ENCODE measurements around the gene NIBAN1. TPM values are rescaled to one million over a fixed set of nuclear protein-coding genes. Genes with fewer than 3 reads are reported as not detected.
A peak's percentile ranks its signal among the peaks of the same experiment; 100 is the strongest.

NIBAN1 gene
- total and polyA plus RNA-seq, 4 experiments from 2014 or later: 9.9 to 43.2 (median 37.8) TPM

GRCh38 chr1:184973272-184974055 lies 844 bp downstream of the NIBAN1 start:
- no peaks in the 10 kb centered on the region for H3K27me3 Mint-ChIP-seq
- peak in 3 of 5 donors; percentile 55 to 86 (median 71) for DNase-seq

GRCh38 chr1:184972315-184973055 lies 1.8 kb downstream of the NIBAN1 start:
- ChIA-PET CTCF (ENCODE audit: partially characterized antibody) (interaction anchor here (0.7 to 20.3 kb wide), 6 partner anchors 8 to 198 kb away, joined by 3 to 506 read pairs (median 3); no protein-coding TSS in a partner anchor), POLR2A (ENCODE audit: partially characterized antibody) (interaction anchor here (0.7 to 5.6 kb wide), 8 partner anchors 8 to 1403 kb away, joined by 3 to 43 read pairs (median 9); partner anchors contain the start of genes EDEM3, SWT1, TPR and TRMT1L)
- Histone ChIP-seq H3K4me1 (ENCODE audit: insufficient read depth, low read length) (peaks cover 70% of the 10 kb centered on the region), H3K27ac (ENCODE audit: low read depth, low read length) (peak overlapping the region; percentile 91), H3K27me3 (ENCODE audit: insufficient read depth, low read length) (no peaks in the 10 kb centered on the region), H3K36me3 (ENCODE audit: insufficient read depth, low read length) (no peaks in the 10 kb centered on the region), H3K9me3 (ENCODE audit: control insufficient read depth in 1 of 2, low read length in 2 of 2) (no peaks in the 10 kb centered on the region), H3K4me3 (ENCODE audit: low read length in 2 of 2) (peak overlapping the region; percentile 70 to 85)
- DNase-seq: no peak
- peaks cover 41 to 80% (median 58%) of the 10 kb centered on the region in 4 donors for H3K4me1 Mint-ChIP-seq
- no peaks in the 10 kb centered on the region for H3K9me3 Mint-ChIP-seq
- no peaks in the 10 kb centered on the region for H3K27me3 Mint-ChIP-seq
- H3K27ac Mint-ChIP-seq: peak overlapping the region; percentile 96 to 100 (median 97)
- peaks cover 0 to 11% of the 10 kb centered on the region in 2 donors for H3K36me3 Mint-ChIP-seq
- intact Hi-C loops (cut with micrococcal nuclease): loop anchor here (1.0 to 5.0 kb wide), 6 partner anchors 10 to 1405 kb away; partner anchors contain the start of genes EDEM3, IVNS1ABP, ODR4 and RNF2
- peak overlapping the region; percentile 93 to 100 (median 98) for H3K4me3 Mint-ChIP-seq

More at GRCh38 chr1:184973272-184974055, 844 bp downstream of the NIBAN1 start:
- Mint-ChIP-seq H3K36me3 (peaks cover 0 to 11% of the 10 kb centered on the region in 2 donors), H3K4me1 (peaks cover 37 to 74% (median 55%) of the 10 kb centered on the region in 4 donors), H3K9me3 (no peaks in the 10 kb centered on the region), H3K27ac (peak overlapping the region; percentile 96 to 100 (median 97)), H3K4me3 (peak overlapping the region; percentile 93 to 100 (median 98))
- peak overlapping the region; percentile 70 to 85 for H3K4me3 ChIP-seq (ENCODE audit: low read length in 2 of 2)
- H3K9me3 ChIP-seq (ENCODE audit: control insufficient read depth in 1 of 2, low read length in 2 of 2): no peaks in the 10 kb centered on the region
- H3K4me1 ChIP-seq (ENCODE audit: insufficient read depth, low read length): peaks cover 66% of the 10 kb centered on the region
- H3K36me3 ChIP-seq (ENCODE audit: insufficient read depth, low read length): no peaks in the 10 kb centered on the region
- H3K27ac ChIP-seq (ENCODE audit: low read depth, low read length): peak overlapping the region; percentile 91
- intact Hi-C loops (cut with micrococcal nuclease): loop anchor here (1.0 to 5.0 kb wide), 7 partner anchors 9 to 1404 kb away; partner anchors contain the start of genes EDEM3, IVNS1ABP, ODR4 and RNF2
- H3K27me3 ChIP-seq (ENCODE audit: insufficient read depth, low read length): no peaks in the 10 kb centered on the region
- ChIA-PET POLR2A (ENCODE audit: partially characterized antibody) (interaction anchor here (0.7 to 5.6 kb wide), 24 partner anchors 7 to 1402 kb away, joined by 3 to 43 read pairs (median 5); partner anchors contain the start of genes EDEM3, IVNS1ABP, RNF2 and SWT1), CTCF (ENCODE audit: partially characterized antibody) (interaction anchor here (0.8 to 20.3 kb wide), 7 partner anchors 9 to 170 kb away, joined by 3 to 506 read pairs (median 4); no protein-coding TSS in a partner anchor)

GRCh38 chr1:184971522-184972265 lies 2.6 kb downstream of the NIBAN1 start:
- Mint-ChIP-seq H3K9me3 (no peaks in the 10 kb centered on the region), H3K4me3 (peak overlapping the region in 6 of 8 donors; percentile 61 to 100 (median 98)), H3K27ac (peak overlapping the region; percentile 78 to 100 (median 97)), H3K36me3 (peaks cover 0 to 11% of the 10 kb centered on the region in 2 donors), H3K4me1 (peaks cover 46 to 86% (median 63%) of the 10 kb centered on the region in 4 donors), H3K27me3 (no peaks in the 10 kb centered on the region)
- Histone ChIP-seq H3K4me1 (ENCODE audit: insufficient read depth, low read length) (peaks cover 70% of the 10 kb centered on the region), H3K36me3 (ENCODE audit: insufficient read depth, low read length) (no peaks in the 10 kb centered on the region), H3K27ac (ENCODE audit: low read depth, low read length) (peak overlapping the region; percentile 91), H3K27me3 (ENCODE audit: insufficient read depth, low read length) (no peaks in the 10 kb centered on the region), H3K4me3 (ENCODE audit: low read length in 2 of 2) (no peak overlapping the region), H3K9me3 (ENCODE audit: control insufficient read depth in 1 of 2, low read length in 2 of 2) (no peaks in the 10 kb centered on the region)
- intact Hi-C loops (cut with micrococcal nuclease): loop anchor here (2.0 to 5.0 kb wide), 5 partner anchors 76 to 1406 kb away; partner anchors contain the start of genes EDEM3, IVNS1ABP, ODR4 and RNF2
- ChIA-PET POLR2A (ENCODE audit: partially characterized antibody) (interaction anchor here (1.1 to 5.6 kb wide), 8 partner anchors 10 to 217 kb away, joined by 3 to 43 read pairs (median 9); partner anchors contain the start of genes EDEM3, RNF2, SWT1 and TRMT1L), CTCF (ENCODE audit: partially characterized antibody) (interaction anchor here (1.0 to 20.3 kb wide), 4 partner anchors 11 to 198 kb away, joined by 3 to 506 read pairs (median 16); no protein-coding TSS in a partner anchor)
- no peak for DNase-seq

GRCh38 chr1:184970691-184971161 lies 3.6 kb downstream of the NIBAN1 start:
- no peaks in the 10 kb centered on the region for H3K27me3 Mint-ChIP-seq
- Histone ChIP-seq H3K9me3 (ENCODE audit: control insufficient read depth in 1 of 2, low read length in 2 of 2) (no peaks in the 10 kb centered on the region), H3K27ac (ENCODE audit: low read depth, low read length) (no peak overlapping the region), H3K4me3 (ENCODE audit: low read length in 2 of 2) (no peak overlapping the region), H3K36me3 (ENCODE audit: insufficient read depth, low read length) (no peaks in the 10 kb centered on the region), H3K27me3 (ENCODE audit: insufficient read depth, low read length) (no peaks in the 10 kb centered on the region), H3K4me1 (ENCODE audit: insufficient read depth, low read length) (peaks cover 64% of the 10 kb centered on the region)
- H3K4me1 Mint-ChIP-seq: peaks cover 40 to 83% (median 58%) of the 10 kb centered on the region in 4 donors
- ChIA-PET POLR2A (ENCODE audit: partially characterized antibody) (interaction anchor here (1.1 to 5.6 kb wide), 6 partner anchors 11 to 187 kb away, joined by 3 to 43 read pairs (median 4); partner anchors contain the start of genes RNF2 and SWT1), CTCF (ENCODE audit: partially characterized antibody) (interaction anchor here (0.8 to 20.3 kb wide), 4 partner anchors 12 to 160 kb away, joined by 3 to 506 read pairs (median 16); no protein-coding TSS in a partner anchor)
- H3K9me3 Mint-ChIP-seq: no peaks in the 10 kb centered on the region
- peaks cover 0 to 15% of the 10 kb centered on the region in 2 donors for H3K36me3 Mint-ChIP-seq
- H3K27ac Mint-ChIP-seq: peak overlapping the region; percentile 69 to 100 (median 78)
- peak overlapping the region in 7 of 8 donors; percentile 16 to 100 (median 30) for H3K4me3 Mint-ChIP-seq
- peak in 1 of 5 donors; percentile 25 for DNase-seq
- intact Hi-C loops (cut with micrococcal nuclease): loop anchor here (5.0 kb wide), 4 partner anchors 77 to 1407 kb away; partner anchors contain the start of genes IVNS1ABP, ODR4, RNF2 and SWT1

- no peaks in the 10 kb centered on the region for H3K27me3 Mint-ChIP-seq
- no peak overlapping the region for H3K4me3 Mint-ChIP-seq
- intact Hi-C loops (cut with micrococcal nuclease): no loop called here
- Histone ChIP-seq H3K27ac (ENCODE audit: low read depth, low read length) (no peak overlapping the region), H3K4me3 (ENCODE audit: low read length in 2 of 2) (no peak overlapping the region), H3K36me3 (ENCODE audit: insufficient read depth, low read length) (no peaks in the 10 kb centered on the region), H3K4me1 (ENCODE audit: insufficient read depth, low read length) (peaks cover 36% of the 10 kb centered on the region), H3K9me3 (ENCODE audit: control insufficient read depth in 1 of 2, low read length in 2 of 2) (no peaks in the 10 kb centered on the region), H3K27me3 (ENCODE audit: insufficient read depth, low read length) (no peaks in the 10 kb centered on the region)
- H3K27ac Mint-ChIP-seq: peak overlapping the region in 6 of 7 donors; percentile 2 to 83 (median 43)
- CTCF ChIA-PET (ENCODE audit: partially characterized antibody): interaction anchor here (0.7 to 1.4 kb wide), 3 partner anchors 8 to 162 kb away, joined by 3 read pairs; no protein-coding TSS in a partner anchor
- POLR2A ChIA-PET (ENCODE audit: partially characterized antibody): interaction anchor here (0.5 to 1.8 kb wide), 2 partner anchors 8 to 161 kb away, joined by 4 to 10 read pairs; partner anchors contain the start of gene NIBAN1
- H3K9me3 Mint-ChIP-seq: no peaks in the 10 kb centered on the region
- no peak for DNase-seq
- H3K4me1 Mint-ChIP-seq: peaks cover 31 to 64% (median 44%) of the 10 kb centered on the region in 4 donors
- peaks cover 19 to 20% of the 10 kb centered on the region in 2 donors for H3K36me3 Mint-ChIP-seq
These were observed 7.3 kb downstream of the NIBAN1 start for GRCh38 chr1:184966989-184967388.

Measured in CD4-positive, alpha-beta memory T cell (primary cell).